ENCODE measurements around the gene POGZ.
"Not testable (repeated sequence)": the region's sequence is repeated elsewhere in the genome, so short reads cannot be mapped to it uniquely, and the experiment has no call there.

Gene POGZ

DNA sequence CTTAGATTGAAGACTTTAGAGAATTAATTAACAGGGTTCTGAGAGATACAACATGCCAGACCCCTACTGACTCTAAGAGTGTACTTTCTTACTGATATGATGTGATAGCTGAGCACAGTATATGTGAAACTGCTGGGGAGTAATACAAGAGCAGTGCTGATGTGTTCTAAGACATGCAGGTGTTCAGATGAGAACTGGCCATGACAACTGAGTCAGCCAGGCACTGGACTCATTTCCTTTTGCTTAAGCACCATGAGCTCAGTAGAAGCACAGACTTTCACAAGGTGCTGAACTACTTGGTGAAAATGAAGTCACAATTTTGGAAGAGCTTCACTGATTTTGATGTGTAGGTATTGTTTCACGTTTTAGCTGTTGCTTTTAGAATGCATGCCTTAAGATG, 15.9 kb upstream of the POGZ start:
- DNase-seq, result no peak

DNA sequence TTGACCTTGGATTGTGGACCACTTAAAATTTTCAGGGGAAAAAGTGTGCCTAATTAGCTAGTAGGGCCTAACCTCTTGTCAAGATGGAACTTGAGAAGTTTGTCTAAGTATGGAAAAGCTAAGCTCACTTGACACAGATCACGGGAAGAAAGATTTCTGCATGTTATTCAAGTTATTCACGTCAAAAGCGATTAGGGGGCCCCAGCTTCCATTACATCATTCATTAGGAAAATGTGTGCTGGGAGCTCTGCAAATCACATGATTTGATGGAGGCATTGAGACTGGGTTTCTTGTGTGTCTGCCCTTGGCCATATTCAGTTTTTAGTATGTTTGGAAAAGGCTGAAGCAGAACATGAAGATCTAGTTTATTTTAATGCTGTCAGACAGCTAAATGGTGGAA, 15.5 kb upstream of the POGZ start:
- no peak for DNase-seq

DNA sequence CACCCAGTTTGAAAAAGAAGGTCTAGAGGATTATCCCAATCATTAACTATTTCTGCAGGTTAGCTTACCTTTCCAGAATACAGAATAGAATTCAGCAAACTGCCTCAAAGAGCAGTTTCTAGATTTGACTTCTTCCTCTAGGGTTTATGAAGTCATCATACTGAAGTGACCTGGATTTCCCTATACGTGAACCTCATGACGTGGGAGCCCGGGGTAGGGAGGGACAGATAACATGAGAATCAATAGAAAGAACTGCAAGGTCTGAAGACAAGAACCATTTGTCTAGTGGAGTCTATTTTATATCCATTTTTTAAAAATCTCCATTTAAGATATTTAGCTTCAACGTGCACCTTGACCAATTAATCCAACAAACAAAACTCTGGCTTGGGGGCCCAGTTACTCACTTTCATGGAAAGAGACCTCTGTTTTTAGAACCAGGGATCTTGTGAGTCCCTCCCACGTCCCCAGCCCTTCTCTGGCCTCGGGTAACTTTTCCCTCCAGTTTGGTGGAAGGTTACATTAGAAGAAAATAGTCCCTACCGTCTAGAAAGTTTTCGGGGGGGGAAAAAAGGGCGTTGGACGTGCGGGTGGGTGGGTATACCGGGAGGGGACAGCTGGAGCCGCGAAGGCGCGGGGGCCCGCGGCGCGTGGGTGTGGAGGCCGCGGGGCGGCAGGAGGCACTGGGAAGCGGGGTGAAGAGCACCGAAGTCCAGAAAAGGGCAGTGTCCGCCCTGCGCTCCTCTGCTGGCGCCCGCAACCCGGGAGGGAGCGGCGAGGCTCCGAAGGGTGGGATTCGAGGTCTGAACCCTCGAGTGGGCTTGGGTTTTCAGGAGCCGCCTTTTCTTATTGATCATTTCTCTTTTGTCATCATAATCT, 13.8 kb upstream of the POGZ start:
- peak; percentile 62 for DNase-seq

DNA sequence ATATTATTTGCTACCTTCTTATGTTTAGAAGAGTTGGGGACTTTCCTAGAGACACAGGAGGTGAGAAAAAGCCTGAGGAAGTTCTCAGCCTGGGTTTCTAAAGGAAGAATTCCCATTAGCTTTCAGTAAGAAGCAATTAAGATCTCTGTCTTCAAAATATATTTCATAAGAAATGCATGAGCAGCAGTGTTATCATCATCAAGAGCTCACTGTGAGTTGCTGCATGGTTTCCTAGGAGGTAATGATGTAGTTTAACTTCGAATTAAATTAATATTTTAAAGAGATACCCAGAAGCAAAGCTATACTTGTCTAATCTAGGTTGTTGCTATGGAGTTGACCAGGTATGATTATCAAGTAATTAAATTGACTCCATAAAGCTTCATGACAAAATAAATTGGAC, 5.7 kb upstream of the POGZ start:
- DNase-seq, result no peak

DNA sequence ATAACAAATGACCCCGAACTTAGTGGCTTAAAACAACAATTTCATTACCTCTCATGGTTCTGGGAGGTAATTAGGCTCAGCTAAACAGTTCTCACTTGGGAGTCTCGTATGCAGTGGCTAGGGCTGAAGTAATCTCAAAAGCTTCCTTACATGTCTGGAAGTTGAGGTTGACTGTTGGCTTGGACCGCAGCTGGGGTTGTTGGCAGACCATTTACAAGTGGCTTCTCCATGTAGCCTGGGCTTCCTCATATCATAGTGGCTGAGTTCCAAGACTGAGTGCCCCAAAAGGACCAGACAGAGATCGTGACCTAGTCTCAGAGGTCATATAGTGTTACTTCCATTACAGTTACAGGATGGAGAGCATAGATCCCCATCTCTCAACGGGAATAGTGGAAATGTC, 2.4 kb upstream of the POGZ start:
- no peak for DNase-seq

DNA sequence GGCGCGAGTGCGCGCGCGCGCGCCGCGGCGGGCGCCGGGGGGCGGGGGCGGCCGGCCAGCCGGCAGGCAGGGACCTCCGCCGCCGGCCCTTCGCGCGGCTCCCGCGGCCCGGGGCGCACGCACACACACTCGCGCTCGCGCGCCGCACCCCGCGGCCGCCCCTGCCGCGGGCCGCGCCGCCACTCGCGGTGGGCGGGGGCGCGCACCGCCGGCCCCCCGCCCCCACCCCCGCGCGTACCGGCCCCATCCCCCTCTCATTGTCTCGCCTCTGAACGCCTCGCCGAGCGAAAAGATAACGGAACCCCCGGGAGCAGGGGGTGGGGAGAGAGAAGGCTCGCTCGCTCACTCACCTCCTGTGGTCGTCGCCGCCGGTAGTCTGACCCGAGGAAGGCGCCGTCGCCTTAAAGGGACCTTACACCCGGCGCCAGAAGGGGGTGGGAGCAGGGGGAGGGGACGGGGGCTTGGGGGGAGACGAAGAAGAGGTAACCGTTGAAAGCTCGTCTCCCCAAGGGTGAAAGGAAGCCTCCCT, 428 bp downstream of the POGZ start:
- DNase-seq, result peak; percentile 79

DNA sequence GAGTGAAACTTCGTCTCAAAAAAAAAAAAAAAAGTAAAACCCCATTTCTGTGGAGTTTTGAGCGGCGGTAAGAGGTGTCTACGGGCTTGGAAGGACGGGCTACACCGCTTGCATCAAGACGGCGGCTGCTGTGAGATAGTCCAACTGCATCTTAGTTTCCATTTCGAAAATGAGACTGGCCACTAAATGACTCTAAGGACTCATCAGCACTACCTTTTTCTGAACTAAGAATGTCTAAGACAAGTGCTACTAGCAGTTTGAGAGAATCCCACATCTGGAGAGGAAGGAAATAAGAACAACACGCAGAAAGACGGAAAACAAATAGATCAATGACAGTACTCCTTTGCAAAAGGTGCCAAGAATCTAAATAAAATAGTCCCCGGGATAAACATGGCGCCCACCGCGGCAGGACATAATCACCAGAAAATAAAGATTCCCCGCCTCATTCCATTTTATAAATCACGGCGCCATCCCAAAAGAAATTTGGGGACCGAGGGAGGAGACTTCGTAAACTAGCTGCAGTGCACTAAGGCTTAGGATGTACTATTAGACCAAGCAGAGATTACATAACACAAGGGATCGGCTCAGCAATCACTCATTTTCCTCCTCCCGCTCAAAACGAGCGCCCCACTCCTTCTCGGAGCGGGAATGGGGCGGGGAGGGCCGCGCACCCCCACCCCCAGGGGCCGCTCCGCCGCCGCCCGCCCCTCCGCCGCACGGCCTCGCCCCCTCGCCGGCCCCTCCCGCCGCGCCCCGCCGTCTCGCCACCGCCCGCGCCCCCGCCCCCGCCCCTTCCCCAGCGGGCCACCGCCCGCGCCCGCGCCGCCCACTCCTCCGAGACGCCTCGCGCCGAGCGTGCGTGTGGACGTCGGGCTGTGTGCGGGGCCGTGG, 1.1 kb downstream of the POGZ start:
- peak; percentile 88 for DNase-seq

DNA sequence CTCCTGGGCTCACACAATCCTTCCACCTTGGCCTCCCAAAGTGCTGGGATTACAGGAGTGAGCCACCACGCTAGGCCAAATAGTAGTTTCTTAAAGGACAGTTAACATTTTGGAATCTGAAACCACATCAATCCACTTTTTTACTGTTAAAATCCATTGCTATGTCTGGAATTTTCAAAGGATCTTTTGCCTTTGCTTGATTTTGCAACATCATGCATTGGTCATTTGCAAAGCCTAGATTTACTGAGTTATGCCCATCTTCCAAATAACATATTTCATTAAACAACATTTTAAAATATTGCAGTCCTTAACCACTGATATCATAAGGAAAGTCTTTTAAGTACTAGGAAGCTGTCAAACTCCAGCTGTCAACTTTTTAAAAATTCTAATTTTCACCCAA, 3.3 kb downstream of the POGZ start:
- peak; percentile 49 for DNase-seq

DNA sequence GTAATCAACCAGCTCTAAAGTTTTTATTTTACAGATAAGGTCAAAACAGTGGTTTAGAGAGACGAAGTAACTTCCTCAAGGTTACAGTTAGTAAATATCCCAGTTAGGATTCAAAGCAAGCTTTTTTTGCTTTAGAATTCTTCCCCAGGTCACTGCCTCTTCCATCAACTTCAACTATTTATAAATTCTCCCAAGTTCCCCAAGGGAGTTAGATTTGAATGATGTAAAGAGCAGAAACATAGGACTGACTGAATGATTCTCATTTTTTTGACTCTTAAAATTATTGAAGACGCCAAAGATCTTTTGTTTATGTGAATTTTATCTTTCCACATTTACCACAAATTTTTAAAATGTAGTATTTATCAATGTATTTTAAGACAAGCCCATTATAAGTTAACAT, 4.1 kb downstream of the POGZ start:
- peak; percentile 50 for DNase-seq

DNA sequence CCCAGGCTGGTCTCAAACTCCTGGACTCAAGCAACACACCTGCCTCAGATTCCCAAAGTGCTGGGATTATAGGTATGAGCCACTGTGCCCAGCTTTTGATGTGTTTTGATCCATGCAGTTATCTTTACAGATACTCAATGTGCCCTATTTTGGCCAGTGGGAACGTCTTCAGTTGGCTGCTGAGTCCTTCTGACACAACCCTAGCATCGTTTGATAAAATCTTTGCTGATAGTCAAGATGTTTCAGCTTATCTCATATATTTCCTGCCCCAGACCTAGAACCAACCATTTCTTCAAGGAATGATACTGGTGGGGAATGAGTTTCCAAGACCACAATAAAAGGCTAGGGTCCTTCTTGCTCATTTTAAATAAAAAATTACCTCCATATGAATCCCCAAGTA, 11.6 kb downstream of the POGZ start:
- DNase-seq, result no peak

DNA sequence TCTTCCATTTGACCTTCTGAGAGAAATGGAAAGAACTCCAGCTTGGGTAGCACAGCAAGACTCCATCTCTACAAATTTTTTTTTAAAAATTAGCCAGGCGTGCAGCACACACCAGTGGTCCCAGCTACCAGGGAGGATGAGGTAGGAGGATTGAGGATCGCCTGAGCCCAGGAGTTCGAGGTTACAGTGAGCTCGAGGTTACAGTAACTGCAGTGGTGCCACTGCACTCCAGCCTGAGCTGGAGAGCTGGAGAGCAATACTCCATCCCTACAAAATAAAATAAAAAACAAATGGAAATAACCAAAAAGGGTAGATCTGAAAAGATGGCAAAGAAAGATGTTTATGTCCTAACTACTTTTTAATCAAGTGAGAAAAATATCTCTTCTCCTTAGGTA, 14.5 kb downstream of the POGZ start:
- DNase-seq, result no peak

DNA sequence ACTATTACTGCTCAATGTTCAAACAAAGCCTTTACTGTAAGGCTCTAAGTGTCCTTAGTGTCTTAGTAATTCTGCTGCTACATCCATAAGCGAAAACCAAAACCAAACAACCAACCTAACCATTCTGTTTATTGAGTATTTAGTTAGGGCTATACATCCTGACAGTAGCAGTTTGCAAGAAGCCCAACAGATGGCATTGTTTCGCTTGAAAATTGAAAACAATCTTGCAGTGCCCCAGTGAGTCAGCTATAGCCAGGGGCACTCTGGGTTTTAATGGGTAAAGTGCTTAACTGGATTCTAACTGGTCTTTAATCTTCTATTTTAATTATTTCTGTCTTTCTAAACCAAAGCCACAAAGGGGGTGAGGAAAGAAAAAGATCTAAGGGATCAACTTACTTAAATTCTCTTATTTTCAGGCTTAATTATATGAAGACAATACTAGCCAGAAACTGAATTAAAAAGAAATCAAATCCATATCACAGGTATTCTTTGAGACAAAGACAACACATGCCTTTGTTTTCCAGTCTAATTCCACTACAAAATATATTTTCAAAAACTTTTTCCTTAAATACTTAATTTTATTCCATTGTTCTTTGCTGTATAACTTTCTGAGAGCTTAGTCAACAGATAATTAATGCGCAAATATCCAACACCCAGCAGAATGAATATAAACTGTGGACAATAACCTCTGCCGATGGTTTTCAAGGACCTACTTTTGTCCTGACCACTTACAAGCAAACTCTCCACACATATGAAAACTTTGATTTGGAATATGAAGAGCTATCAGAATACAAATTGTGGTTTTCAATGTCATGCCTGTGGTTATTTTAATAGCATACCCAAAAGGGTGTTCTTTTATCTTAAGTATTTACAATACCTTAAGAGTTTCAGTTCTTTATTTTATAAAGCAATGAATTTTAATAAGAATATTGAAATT, 15.2 kb downstream of the POGZ start:
- DNase-seq, result peak; percentile 80

DNA sequence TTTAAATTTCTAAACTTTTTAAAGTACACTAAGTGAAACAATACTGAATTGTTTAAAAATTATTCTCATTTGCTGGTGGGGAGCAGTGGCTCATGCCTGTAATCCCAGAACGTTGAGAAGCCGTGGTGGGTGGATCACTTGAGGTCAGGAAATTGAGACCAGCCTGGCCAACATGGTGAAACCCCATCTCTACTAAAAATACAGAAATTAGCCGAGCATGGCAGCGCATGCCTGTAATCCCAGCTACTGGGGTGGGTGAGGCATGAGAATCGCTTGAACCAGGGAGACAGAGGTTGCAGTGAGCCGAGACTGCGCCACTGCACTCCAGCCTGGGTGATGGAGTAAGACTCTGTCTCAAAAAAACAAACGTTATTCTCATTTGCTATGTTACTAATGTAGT, 21.9 kb downstream of the POGZ start:
- DNase-seq, result not testable (repeated sequence)

DNA sequence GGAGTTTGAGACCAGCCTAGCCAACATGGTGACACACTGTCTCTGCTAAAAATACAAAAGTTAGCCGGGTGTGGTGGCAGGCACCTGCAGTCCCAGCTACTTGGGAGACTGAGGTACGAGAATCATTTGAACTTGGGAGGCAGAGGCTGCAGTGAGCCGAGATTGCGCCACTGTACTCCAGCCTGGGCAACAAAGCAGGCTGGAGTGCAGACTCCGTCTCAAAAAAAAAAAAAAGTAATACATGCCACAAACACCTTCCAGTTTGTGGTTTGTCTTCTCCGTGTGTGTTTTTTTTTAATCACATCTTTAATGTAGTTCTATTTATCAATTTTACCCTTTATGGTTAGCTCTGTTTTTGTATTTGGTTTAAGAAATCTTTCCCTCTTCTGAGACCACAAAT, 22.3 kb downstream of the POGZ start:
- DNase-seq, result no peak

DNA sequence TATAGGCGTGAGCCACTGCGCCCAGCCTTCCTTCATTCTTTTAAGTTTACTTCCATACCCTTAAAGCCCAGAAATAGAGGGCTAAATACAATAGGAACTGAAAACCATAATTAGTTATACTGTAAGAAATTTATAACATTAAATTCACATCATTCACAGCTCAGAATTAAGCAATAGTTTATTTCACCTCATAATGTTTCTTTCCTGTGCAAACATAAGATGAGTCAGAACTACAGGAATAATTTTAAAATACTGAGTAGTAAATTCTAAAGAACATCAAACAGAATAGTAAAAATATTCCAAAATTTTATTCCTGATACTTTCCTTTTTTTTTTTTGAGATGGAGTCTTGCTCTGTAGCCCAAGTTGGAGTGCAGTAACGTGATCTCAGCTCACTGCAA, 24.1 kb downstream of the POGZ start:
- DNase-seq, result no peak

DNA sequence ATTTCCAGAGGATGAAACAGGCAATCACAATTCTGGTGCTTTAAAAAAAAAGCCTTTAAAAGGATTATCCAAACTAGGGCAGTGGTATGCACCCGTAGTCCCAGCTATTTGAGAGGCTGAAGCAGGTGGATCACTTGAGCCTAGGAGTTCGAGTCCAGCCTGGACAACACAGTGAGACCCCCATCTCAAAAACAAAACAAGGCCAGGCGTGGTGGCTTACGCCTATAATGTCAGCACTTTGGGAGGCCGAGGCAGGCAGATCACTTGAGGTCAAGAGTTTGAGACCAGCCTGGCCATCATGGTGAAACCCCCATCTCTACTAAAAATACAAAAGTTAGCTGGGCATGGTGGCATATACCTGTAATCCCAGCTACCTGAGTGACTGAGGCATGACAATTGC, 25.5 kb downstream of the POGZ start:
- DNase-seq, result not testable (repeated sequence)

DNA sequence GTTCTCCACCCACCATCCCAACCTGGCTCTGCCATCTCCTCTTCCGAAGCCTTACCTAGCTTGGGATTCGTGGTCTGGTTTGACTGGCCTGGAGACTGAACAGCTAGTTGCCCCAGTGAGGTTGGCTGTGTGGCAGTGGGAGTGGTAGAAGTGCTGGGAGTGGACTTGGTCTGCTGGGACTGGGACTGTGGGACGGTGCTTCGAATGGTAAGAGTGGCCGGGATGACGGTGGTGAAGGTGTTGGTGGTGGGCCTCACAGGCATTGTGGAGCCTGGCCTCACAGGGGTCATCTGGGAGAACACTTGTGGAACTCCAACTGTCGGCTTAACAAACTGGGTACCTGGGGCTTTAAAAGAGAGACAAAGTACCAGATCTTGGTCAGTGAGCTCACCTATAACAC, 31.2 kb downstream of the POGZ start:
- no peak for DNase-seq

DNA sequence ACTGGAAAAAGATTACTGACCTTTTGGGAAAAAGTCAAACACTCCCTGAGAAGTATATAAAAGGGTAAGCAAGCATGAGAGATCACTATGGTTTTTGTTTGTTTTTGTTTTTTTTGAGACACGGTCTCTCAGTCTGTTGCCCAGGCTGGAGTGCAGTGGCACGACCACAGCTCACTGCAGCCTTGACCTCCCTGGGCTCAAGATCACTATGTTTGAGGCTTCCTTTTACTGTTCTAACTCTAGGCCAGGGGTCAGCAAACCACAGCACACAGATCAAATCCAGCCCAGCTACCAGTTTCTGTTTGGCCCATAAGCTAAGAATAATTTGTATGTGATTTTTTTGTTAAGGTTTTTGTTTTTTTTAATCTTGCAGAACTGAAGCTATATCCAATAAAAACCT, 34.2 kb downstream of the POGZ start:
- no peak for DNase-seq

DNA sequence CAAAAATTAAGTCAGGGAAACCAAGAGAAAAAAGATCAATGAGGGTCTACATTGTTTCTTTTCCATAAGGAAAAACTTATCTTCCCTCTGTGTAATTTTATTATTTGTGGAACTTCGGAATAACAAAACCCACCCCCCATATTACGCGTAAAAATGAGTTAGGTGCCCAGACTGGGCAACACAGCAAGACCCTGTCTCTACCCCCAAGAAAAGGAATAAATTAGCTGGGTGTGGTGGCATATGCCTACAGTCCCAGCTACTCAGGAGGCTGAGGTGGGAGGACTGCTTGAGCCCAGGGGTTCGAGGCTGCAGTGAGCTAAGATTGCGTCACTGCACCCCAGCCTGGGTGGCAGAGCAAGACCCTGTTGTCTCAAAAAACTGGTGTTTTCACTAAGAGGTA, 39.5 kb downstream of the POGZ start:
- DNase-seq, result no peak

DNA sequence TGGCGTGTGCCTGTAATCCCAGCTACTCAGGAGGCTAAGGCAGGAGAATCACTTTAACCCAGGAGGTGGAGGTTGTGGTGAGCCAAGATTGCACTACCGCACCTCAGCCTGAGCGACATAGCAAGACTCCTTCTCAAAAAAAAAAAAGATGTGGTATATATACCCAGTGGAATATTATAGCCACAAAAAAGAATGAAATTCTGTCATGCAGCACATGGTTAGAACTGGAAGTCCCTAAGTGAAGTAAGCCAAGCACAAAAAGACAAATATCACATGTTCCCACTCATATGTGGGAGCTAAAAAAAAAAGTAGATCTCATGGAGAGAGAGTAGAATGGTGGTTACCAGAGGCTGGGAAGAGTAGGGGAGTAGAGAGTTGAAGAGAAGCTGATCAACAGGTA, 41.2 kb downstream of the POGZ start:
- no peak for DNase-seq

DNA sequence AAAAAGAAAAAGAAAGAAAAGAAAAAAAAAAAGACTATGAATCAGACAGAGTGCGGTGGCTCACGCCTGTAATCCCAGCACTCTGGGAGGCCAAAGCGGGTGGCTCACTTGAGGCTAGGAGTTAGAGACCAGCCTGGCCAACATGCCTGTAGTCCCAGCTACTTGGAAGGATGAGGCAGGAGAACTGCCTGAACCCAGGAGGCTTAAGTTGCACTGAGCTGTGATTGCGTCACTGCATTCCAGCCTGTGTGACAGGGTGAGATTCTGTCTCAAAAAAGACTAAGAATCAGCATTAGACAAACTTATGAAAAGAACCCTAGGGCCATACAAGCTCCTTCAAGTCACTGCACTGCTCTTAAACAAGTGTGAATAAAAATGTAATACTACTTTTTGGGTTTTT, 43.1 kb downstream of the POGZ start:
- DNase-seq, result peak; percentile 30

DNA sequence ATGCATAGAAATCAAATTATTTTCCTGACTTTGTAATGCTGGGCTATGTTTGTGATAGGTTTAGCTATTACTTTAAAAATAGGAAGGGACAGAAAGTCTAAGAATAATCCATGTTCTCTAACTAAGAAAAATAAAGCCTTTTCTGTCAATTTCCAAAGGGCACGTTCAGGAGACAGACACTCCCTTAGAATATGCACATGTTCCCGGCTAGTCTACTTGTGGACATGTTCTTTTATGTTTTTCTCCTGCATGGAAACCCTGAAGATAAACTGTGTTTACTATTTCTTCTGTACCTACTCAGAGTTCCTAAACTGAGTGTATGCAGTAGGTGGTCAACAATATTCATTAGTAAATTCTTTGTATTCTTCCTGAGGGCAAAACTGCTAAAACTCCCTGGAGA, 47.4 kb downstream of the POGZ start:
- DNase-seq, result no peak

Data from fibroblast of skin of back (primary cell).